GM13976 (cell line): Measurements from ENCODE around the gene FLNA.

ENCODE experiments used
- DNase-seq: peaks from one replicate; pipeline ENCODE4 v3.0.0; 2012; ENCODE audit warnings: low spot score
- CTCF ChIP-seq: IDR thresholded peaks from 2 replicates; pipeline ENCODE4 v1.5.1; 2012; ENCODE audit warnings: borderline replicate concordance, mild to moderate bottlenecking; ENCODE audit not compliant: insufficient read depth; ENCODE audit errors: extremely low read depth, missing control alignments, control extremely low read depth
- in situ Hi-C: fragments of 300-500 bp; cut with MboI; formaldehyde crosslinking; loops from one replicate; pipeline ENCODE4 v1.12.0; 2022; ENCODE audit warnings: low sequenced_read_pairs, mixed read lengths, inconsistent platforms; ENCODE audit not compliant: unreplicated experiment

The FLNA gene

GRCh38 chrX:154357205-154357604, 17.2 kb downstream of the FLNA start:
- in situ Hi-C loops, result no loop called here
- no peak for DNase-seq
- TF ChIP-seq CTCF, result no peak

GRCh38 chrX:154356596-154356995, 17.8 kb downstream of the FLNA start:
- TF ChIP-seq CTCF, result no peak
- no peak for DNase-seq
- in situ Hi-C loops, result no loop called here

DNA sequence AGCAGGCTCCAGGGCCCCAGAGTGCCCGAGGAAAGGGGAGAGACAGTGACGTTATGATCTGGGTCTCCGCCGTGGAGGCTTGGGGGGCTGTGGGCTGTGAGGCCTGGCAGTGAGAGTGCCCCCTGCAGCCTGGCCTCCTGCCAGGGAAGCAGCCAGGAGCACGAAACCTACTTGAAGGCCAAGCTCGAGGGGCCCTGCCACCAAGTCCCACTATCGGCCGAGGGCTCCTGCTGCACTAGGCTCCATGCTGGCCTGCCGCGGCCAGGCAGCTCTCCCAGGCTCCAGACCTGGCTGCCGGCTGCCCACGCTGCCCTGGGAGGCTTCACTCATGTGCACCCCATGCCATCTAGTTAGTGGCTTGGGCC, 18.7 kb downstream of the FLNA start:
- in situ Hi-C loops, result no loop called here

GRCh38 chrX:154355094-154355775, 19.2 kb downstream of the FLNA start:
- in situ Hi-C loops, result no loop called here
- no peak for TF ChIP-seq CTCF
- DNase-seq, result no peak

More for the DNA sequence above, 18.7 kb downstream of the FLNA start:
- DNase-seq, result no peak
- no peak for TF ChIP-seq CTCF

DNA sequence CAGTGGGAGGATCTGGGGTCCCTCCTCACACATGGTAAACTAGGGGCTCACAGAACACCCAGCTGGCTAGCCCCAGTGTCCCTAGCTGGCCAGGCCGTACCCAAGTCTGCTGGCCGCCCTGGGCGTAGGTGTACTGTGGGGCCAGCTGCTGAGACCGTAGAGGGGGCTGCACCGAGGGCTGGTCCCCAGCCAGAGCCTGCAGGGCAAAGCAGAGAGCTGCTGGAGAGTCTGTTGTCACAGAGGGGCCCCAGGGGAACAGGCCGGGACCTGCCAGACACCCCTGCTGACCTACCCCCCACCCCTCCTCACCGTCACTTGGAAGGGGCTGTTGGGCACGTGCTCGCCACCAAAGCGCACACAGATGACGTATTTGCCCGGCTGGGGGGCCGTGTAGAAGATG, 19.9 kb downstream of the FLNA start:
- TF ChIP-seq CTCF, result no peak
- in situ Hi-C loops, result no loop called here

GRCh38 chrX:154354013-154354412, 20.4 kb downstream of the FLNA start:
- TF ChIP-seq CTCF, result no peak
- in situ Hi-C loops, result no loop called here
- no peak for DNase-seq

More for the DNA sequence above, 19.9 kb downstream of the FLNA start:
- DNase-seq, result no peak
